Measurements from ENCODE around the gene EIF3I.

EIF3I gene

GRCh38 chr1:32221980-32222755 lies at the start of gene EIF3I, which contains the start of gene TMEM234:
Gene EIF3I, plus strand, starts transcription at chr1:32222407. Its CDS starts 35 bp downstream, at chr1:32222442.
Gene TMEM234, minus strand, starts transcription at chr1:32222353. Its CDS starts 31 bp downstream, at chr1:32222322.
- peak; percentile 95 for DNase-seq (ENCODE audit: low read depth, low spot score)

DNA sequence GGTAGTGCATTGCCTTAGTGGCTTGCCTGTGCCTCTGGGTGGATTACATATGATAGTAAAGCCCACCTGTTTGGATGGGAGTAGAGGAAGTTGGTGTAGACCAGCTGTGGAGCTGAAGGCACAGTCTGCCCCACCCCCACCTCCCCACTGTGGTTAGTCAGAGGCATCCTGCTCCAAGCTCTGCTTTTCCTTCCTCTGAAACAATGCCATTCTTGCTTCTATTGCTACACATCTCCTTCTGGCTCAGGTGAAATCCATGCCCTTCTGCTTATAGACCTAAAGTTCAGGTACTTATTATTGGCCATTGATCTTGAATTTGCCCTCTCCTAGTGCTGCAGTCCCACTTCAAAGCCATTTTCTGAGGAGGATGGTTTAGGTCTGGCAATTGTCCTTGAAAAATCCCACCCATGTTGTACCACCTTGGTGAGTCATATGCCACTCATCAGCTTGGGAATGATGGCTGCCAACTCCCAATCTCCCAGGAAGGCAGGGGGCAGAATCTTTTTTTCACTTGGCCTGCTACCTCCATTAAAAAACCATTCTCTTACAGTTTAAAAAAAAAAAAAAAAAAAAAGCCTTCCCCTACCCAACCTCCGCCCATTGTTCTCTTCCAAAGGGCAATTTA lies 49.5 kb upstream of the EIF3I start:
- DNase-seq (ENCODE audit: low read depth, low spot score), result no peak

- no peak for DNase-seq (ENCODE audit: low read depth, low spot score)
Observed at GRCh38 chr1:32178380-32179192, 43.6 kb upstream of the EIF3I start.

GRCh38 chr1:32179193-32179442 lies 43.1 kb upstream of the EIF3I start:
- no peak for DNase-seq (ENCODE audit: low read depth, low spot score)

- peak; percentile 95 for DNase-seq (ENCODE audit: low read depth, low spot score)
Observed at GRCh38 chr1:32179443-32180185, 42.6 kb upstream of the EIF3I start, which contains the start of gene TXLNA. Gene TXLNA, plus strand, starts transcription at chr1:32179675. Its CDS starts 671 bp downstream, at chr1:32180346.

- DNase-seq (ENCODE audit: low read depth, low spot score), result peak; percentile 73
Observed at GRCh38 chr1:32180186-32181060, 41.8 kb upstream of the EIF3I start.

GRCh38 chr1:32181065-32181464 lies 41.1 kb upstream of the EIF3I start:
- DNase-seq (ENCODE audit: low read depth, low spot score), result no peak

- no peak for DNase-seq (ENCODE audit: low read depth, low spot score)
Observed at GRCh38 chr1:32181563-32181962, 40.6 kb upstream of the EIF3I start.

GRCh38 chr1:32182060-32182459 lies 40.1 kb upstream of the EIF3I start:
- DNase-seq (ENCODE audit: low read depth, low spot score), result no peak

- no peak for DNase-seq (ENCODE audit: low read depth, low spot score)
Observed at GRCh38 chr1:32184650-32185049, 37.6 kb upstream of the EIF3I start.

GRCh38 chr1:32186077-32186476 lies 36.1 kb upstream of the EIF3I start:
- no peak for DNase-seq (ENCODE audit: low read depth, low spot score)

- no peak for DNase-seq (ENCODE audit: low read depth, low spot score)
Observed at GRCh38 chr1:32186491-32186890, 35.7 kb upstream of the EIF3I start.

DNA sequence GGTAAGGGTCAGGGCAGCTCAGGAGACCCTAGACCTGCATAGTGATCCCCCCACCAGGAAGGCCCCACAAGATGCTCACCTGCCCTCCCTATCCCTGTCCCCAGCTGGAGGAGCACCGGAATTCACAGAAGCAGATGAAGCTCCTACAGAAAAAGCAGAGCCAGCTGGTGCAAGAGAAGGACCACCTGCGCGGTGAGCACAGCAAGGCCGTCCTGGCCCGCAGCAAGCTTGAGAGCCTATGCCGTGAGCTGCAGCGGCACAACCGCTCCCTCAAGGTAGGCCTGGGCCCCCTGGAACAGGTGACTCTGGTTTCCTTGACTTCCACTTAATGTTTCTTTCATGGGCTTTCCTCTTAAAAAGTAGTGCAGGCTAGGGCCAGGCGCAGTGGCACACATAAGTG lies 34.4 kb upstream of the EIF3I start:
- DNase-seq (ENCODE audit: low read depth, low spot score), result no peak

DNA sequence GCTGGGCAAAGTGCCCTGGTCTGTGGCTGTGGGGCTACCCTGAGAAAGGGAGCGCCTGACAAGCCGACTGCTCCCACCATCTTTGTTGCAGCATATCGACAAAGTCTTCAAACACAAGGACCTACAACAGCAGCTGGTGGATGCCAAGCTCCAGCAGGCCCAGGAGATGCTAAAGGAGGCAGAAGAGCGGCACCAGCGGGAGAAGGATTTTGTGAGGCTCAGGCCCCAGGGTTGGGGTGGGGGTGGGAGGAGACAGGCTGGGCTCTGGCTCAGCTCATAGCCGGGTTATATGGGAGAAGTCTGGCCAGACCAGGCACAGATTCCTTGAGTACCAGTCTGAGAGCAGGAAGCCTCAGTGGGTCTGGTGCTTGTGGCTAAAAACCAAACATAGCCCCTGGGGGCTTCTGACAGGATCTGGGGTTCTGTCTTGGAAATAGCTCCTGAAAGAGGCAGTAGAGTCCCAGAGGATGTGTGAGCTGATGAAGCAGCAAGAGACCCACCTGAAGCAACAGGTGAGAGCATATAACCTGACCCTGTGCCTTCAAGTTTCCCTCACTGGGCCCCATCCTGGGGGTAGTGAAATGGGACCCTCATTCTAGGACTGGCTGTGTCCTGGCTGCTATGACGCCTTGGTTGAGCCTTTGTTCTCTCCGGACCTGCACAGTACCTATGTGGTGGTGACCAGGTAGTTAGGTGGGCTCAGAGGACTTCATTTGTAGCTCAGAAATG lies 29.8 kb upstream of the EIF3I start:
- DNase-seq (ENCODE audit: low read depth, low spot score), result no peak

- no peak for DNase-seq (ENCODE audit: low read depth, low spot score)
Observed at GRCh38 chr1:32194984-32195383, 27.2 kb upstream of the EIF3I start.

GRCh38 chr1:32195531-32195930 lies 26.7 kb upstream of the EIF3I start:
- DNase-seq (ENCODE audit: low read depth, low spot score), result no peak

- DNase-seq (ENCODE audit: low read depth, low spot score), result no peak
Observed at GRCh38 chr1:32195972-32196823, 26.0 kb upstream of the EIF3I start.

DNA sequence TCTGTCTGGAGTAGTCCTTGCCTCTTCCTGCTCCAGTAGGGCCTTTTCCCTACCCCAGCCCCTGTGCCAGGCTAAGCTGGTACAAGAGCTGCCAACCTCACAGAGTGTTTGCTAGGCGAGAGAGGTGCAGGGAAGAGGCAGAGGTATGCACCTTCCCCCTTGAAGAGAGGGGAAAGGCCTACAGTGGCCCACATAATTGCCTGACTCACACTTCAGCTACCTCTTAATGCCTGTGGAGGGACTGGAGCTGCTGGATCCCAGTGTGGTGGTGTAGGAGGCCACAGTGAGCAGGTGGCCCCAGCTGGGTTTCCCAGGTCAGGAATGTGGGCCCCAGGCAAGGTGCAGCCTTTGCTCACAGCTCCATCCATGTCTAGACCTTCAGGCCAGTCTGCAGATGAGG lies 25.1 kb upstream of the EIF3I start:
- peak; percentile 45 for DNase-seq (ENCODE audit: low read depth, low spot score)

- DNase-seq (ENCODE audit: low read depth, low spot score), result no peak
Observed at GRCh38 chr1:32197837-32198236, 24.4 kb upstream of the EIF3I start.
